Brain microvascular endothelial cell (primary cell): ENCODE measurements around the gene DDX41.
A peak's percentile ranks its signal among the peaks of the same experiment; 100 is the strongest.

Experiments used
- DNase-seq: peaks from one replicate; pipeline ENCODE4 v3.0.0-alpha.2; 2020
- H3K27ac ChIP-seq: fragments of 250-450 bp; sonication (Bioruptor Pico); 2 replicates; pipeline ENCODE4 v1.5.1; 2020; ENCODE audit warnings: mild to moderate bottlenecking, moderate library complexity
- H3K27me3 ChIP-seq: fragments of 250-450 bp; sonication (Bioruptor Pico); replicated peaks from 2 replicates; pipeline ENCODE4 v1.5.1; 2020; ENCODE audit warnings: mild to moderate bottlenecking
- H3K36me3 ChIP-seq: fragments of 250-450 bp; sonication (Bioruptor Pico); replicated peaks from 2 replicates; pipeline ENCODE4 v1.5.1; 2020; ENCODE audit warnings: mild to moderate bottlenecking
- H3K4me3 ChIP-seq: 2 replicates; pipeline ENCODE4 v1.5.1; 2011; ENCODE audit warnings: low read depth, mild to moderate bottlenecking, control low read depth, low read length, moderate library complexity
- in situ Hi-C: cut with HindIII; loops from 2 replicates; pipeline ENCODE4 v1.10.0; 2017; ENCODE audit warnings: low sequenced_read_pairs, low pct_ligation_motif_present
- TF ChIP-seq, protein P1 (sequence below): IDR thresholded peaks from 2 replicates; pipeline ENCODE4 v1.5.1; 2011; ENCODE audit warnings: low read depth, mild to moderate bottlenecking, moderate library complexity, low read length, control low read depth, inconsistent platforms; ENCODE audit errors: missing control alignments

The DDX41 gene

DNA sequence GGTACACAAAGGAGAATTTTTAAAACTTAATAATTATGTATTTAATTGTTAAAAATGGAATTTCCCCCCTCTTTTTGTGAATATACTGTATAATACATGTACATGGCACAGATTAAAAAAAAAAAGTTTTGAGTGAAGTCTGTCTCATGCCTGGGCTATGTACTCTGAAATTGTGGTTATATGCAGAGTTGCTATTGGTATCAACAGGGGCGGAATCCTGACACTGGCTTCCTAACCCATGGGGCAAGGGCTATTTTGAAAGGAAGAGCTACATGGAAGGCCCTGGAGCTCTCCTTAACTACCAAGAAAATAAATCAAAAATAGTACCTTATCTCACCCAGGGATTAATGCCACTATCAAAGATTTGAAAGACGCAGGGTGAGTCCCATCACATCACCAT is 38.5 kb upstream of the DDX41 start:
- TF ChIP-seq, protein P1, sequence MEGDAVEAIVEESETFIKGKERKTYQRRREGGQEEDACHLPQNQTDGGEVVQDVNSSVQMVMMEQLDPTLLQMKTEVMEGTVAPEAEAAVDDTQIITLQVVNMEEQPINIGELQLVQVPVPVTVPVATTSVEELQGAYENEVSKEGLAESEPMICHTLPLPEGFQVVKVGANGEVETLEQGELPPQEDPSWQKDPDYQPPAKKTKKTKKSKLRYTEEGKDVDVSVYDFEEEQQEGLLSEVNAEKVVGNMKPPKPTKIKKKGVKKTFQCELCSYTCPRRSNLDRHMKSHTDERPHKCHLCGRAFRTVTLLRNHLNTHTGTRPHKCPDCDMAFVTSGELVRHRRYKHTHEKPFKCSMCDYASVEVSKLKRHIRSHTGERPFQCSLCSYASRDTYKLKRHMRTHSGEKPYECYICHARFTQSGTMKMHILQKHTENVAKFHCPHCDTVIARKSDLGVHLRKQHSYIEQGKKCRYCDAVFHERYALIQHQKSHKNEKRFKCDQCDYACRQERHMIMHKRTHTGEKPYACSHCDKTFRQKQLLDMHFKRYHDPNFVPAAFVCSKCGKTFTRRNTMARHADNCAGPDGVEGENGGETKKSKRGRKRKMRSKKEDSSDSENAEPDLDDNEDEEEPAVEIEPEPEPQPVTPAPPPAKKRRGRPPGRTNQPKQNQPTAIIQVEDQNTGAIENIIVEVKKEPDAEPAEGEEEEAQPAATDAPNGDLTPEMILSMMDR = no peak
- Histone ChIP-seq H3K36me3 (peaks cover 3% of the 10 kb centered on the region), H3K27me3 (no peaks in the 10 kb centered on the region), H3K27ac (no peak overlapping the region), H3K4me3 (no peak overlapping the region)
- in situ Hi-C loops = no loop called here
- DNase-seq = no peak

DNA sequence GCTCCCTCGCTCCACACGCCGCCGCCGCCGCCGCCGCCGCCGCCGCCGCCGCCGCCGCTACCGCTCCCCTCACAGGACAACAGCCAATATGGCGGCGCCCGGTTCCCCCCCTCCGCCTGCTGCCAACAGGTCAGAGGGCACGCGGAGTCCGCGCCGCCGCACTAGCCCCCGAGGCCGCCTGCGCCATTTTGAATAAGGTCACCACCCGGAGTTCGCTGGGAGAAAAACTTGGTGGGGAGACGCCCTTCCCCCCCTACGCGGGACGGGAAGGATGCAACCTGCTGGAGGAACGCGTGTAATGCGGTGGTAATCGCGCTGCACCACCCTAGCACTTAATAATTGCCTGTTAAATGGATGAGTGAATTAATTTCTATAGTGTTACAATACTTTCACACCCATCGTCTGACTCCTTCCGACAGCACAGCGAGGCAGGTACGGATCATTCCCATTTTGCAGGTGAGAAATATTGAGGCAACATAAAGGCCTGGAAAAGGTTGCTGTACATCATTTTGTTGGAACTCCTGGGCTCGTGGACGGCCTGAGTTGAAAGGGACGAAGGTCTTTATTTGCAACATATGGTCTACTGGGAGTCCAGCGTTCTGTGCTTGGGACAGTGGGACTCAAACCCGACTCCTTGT is 37.8 kb upstream of the DDX41 start, which contains the start of gene FAM193B:
FAM193B (minus strand) TSS at position 90 of the 638 bp plus-strand sequence. CDS start 105 bp downstream, outside the sequence.
- Histone ChIP-seq H3K27me3 (no peaks in the 10 kb centered on the region), H3K27ac (peak within 1 kb of the TSS; percentile 15), H3K36me3 (peaks cover 3% of the 10 kb centered on the region), H3K4me3 (peak within 1 kb of the TSS; percentile 85)
- DNase-seq = peak; percentile 89
- in situ Hi-C loops = no loop called here
- TF ChIP-seq, protein P1 = peak; percentile 48

DNA sequence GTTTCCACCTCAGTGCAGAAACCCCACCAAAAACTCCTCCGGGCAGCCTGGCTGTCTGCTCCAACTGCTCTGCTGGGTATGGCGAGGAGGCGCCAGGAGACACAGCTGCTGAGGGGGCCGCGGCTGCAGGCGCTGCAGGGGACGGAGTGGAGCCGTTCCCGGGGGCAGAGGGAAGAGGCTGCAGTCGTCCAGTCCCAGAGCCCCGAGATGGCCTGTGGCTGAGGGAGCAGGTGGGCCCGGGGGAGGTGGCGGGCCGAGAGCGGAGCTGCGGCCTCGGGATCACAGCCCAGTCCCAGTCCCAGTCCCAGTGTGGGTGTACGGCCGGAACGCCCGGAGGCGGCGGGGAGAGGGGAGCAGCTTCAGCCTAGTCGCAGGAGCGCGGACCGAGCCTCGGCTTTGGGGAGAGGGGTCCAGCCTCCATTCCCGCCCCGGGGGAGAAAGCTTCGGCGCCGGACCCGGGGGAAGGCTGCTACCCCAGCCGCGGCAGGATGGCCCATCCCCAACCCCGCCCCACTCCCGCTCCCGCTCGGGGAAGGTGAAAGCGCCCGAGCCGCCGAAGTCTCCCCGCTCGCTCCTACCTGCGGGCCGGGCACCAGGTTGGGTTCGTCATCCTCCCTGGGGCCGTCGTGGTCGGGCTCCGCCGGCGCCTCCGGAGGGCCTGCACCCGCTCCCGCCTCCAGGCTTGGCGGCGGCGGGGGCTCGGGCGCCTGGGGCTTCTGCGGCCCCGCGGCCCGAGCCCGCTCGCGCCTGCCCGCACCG is 37.1 kb upstream of the DDX41 start:
- peak overlapping the region; percentile 15 for H3K27ac ChIP-seq
- peaks cover 3% of the 10 kb centered on the region for H3K36me3 ChIP-seq
- H3K27me3 ChIP-seq = no peaks in the 10 kb centered on the region
- TF ChIP-seq, protein P1 = no peak
- in situ Hi-C loops = no loop called here
- DNase-seq = no peak
- peak overlapping the region; percentile 85 for H3K4me3 ChIP-seq

DNA sequence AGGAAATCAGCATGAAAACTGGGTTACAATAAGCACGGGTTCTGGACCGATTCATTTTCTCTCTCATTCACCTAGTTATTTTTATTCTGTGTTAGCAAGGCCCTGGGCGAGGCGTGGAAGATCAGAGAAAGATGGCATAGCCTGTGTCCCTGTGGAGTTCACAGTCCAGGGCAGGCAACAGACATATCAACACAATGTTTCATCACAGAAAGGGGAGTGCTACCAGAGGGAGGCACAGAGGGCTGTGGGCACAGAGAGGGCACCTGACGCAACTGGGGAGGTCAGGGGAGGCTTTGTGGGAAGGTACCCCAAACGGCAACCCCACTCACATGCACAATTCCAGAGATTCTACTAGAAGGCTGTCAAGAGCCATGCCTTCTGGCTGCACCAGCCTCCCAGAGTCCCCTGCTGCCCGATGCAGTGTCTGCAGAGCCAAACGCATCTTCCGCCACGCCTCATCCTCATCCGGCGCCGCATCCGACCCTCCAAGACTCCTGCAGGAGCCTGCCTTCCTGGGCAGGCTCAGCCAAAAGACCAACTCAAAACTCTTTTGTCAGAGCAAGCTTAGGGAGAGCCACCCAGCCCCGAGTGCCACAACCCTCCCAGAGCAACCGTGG is 36.2 kb upstream of the DDX41 start:
- Histone ChIP-seq H3K27ac (no peak overlapping the region), H3K4me3 (peak overlapping the region; percentile 85), H3K27me3 (no peaks in the 10 kb centered on the region), H3K36me3 (peaks cover 3% of the 10 kb centered on the region)
- TF ChIP-seq, protein P1 = peak; percentile 24
- in situ Hi-C loops = no loop called here
- DNase-seq = no peak

DNA sequence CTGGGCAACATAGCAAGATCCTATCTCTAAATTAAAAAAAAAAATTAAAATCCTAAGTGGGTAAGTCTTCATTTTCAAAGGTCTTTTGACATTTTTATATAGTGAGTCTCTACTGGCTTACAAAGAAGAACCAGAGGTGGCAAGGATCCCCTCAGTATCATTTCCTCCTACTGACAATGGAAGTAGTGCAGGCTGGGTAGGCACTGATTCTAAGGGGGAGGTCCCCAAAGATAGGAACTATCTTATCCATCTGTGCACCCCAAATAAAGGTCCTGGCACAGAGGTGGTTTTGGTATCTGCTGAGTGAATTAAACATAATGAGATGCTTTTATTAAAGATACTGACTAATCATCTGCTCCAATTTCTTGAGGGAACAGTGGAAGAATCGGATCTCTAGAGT is 33.4 kb upstream of the DDX41 start:
- H3K36me3 ChIP-seq = peaks cover 3% of the 10 kb centered on the region
- DNase-seq = no peak
- in situ Hi-C loops = no loop called here

More for the DNA sequence above, 33.4 kb upstream of the DDX41 start:
- H3K27me3 ChIP-seq = no peaks in the 10 kb centered on the region
- H3K27ac ChIP-seq = no peak overlapping the region
- TF ChIP-seq, protein P1 = no peak
- H3K4me3 ChIP-seq = no peak overlapping the region
